ENCODE measurements around the gene SPATA31D3.
"Not testable (repeated sequence)": the region's sequence is repeated elsewhere in the genome, so short reads cannot be mapped to it uniquely, and the experiment has no call there.

Gene SPATA31D3

DNA sequence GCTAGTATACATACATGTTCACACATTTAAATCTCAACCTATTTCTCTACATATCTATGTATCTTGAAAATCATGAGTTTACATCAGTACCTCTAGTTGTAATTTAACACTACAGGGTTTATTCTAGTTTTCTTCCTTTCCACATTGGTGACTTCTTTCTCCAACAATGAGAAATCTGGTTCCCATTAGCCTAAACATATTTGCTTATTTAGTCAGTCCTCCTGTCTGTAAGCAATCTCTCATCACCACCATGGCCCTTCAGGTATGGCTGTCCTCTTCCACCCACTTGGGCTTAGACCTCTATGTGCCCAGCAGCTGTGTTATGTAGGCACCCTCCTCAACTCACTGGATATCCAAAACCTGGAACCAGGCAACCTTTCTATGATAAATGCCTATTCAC lies 37.3 kb downstream of the SPATA31D3 start:
- DNase-seq = no peak

DNA sequence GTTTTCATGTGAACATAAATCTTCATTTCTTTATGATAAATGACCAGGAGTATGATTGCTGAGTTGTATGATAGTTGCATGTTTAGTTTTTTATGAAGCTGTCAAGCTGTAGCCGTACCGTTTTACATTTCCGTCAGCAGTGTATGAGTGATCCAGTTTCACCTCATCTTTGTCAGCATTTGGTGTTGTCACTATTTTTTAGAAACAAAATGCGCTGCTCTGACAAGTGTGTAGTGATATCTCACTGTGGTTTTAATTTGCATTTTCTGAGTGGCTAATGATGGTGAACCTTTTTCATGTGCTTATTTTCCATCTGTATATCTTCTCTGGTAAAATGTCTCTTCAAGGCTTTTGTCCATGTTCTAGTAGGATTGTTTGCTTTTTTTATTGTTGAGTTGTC lies 38.6 kb downstream of the SPATA31D3 start:
- DNase-seq = no peak

DNA sequence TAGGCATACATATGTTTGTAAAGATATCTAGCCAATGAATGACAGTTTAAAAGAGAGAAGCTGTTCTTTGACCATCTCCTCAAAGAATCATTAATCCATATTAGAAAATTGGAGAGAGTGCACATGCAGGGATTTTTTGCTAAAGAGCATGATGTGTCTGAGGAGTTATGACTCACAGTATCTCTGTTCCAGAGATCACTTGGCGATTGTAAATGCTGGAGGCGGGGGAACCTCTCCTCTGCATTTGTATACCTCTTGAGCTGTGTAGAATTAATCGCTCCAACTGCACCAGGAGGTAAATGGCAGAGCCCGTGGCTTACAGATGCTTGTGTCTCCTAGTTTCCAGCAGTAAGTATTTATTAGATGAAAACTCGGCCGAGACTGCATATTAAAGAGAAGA lies 41.6 kb downstream of the SPATA31D3 start:
- no peak for DNase-seq

DNA sequence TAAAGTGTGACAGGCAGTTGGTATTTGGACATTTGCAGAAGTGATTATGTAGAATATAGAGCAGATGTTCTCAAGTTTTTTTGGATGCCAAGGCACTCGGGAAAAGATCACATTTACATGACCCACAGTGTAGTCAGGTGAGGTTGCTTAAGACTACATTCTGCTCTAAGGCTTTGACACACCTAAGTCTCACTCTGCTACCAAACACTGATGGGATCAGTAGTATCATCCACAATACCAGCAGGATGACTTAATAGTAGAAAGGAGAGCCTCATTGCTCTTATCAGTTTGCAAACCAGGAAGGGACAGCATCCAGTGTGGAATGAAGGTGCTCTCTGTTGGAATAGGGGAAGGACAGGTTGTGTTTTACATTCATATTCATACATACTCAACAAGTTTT lies 42.8 kb downstream of the SPATA31D3 start:
- DNase-seq = no peak

DNA sequence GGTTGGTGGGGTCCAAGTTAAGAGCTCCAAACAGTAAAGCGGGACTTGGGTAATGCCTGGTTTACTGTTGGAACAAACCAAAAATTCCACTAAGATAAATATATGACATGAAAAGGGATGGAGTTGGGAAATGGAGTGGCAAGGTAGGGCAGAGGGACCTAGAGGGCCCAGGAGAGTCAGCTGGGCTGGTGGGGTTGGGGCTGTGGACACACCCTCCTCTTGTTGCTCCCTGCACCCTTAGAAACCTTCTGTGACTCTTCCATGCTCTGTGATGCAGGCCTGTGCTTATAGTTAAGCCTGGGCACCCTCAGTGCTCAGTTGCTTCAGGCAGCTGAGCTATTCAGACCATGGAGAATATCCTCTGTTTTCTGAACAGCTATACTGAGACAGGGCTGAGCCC lies 45.2 kb downstream of the SPATA31D3 start, which contains the start of gene SPATA31D1:
SPATA31D1 (plus strand) TSS at position 301 of the 400 bp plus-strand sequence; CDS start at position 348, 47 bp downstream.
- not testable (repeated sequence) for DNase-seq

DNA sequence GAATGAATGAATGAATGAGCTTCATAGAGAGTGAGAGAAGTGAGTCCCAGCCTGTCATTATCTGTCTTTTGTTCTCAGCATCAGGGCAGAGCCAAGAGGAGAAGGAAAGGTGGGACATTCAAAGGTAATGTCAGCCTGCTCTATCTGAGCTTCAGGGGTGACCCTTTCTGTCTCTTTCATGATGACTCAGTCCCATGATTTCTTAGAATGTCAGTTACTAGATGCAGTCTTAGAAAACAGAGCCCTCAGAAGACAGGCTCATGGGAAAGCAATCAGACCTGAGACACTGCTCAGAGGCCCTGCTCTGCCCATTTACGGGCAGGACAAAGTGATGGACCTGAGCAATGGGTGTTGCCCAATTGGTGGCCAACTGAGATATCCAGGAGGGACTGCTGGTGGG lies 46.4 kb downstream of the SPATA31D3 start:
- no peak for DNase-seq

DNA sequence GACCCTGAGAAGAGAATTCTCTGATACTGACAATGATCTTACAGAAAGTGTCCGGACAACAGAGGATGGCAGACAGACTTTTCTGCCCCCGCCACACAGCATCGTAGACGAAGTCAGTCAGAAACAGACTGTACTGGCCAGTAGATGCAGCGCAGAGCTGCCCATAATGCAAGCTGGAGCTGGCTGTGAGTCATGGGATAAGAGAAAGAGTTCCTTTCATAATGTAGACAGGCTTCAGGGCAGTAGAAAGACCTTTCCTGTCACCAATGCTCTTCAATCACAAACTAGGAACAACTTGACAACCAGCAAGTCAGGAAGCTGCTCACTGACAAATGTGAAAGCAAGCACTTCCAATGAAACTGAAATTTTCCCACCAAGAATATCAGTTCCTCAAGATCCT lies 50.4 kb downstream of the SPATA31D3 start:
- no peak for DNase-seq
